GM10248 (cell line): ENCODE measurements around the gene CDH10.

Source experiments
- CTCF ChIA-PET: fragments of 300-600 bp; sonication (Branson Sonifier 250); formaldehyde crosslinking; extraction: SDS; loops from one replicate; lab custom pipeline; 2021; ENCODE audit warnings: antibody characterized with exemption; lab: Yijun Ruan, JAX
- POLR2A ChIA-PET: fragments of 350-650 bp; sonication (Branson Sonifier 250); formaldehyde crosslinking; extraction: SDS; loops from one replicate; lab custom pipeline; 2020; ENCODE audit warnings: antibody characterized with exemption; lab: Yijun Ruan, JAX
- DNase-seq: peaks from one replicate; pipeline ENCODE4 v3.0.0; 2012; ENCODE audit errors: extremely low spot score
- CTCF ChIP-seq: IDR thresholded peaks from 2 replicates; pipeline ENCODE4 v1.5.1; 2012; ENCODE audit warnings: mild to moderate bottlenecking, low read depth; ENCODE audit errors: extremely low read depth, missing control alignments, control extremely low read depth

CDH10 gene

GRCh38 chr5:24633715-24634325 lies 11.0 kb downstream of the CDH10 start:
- ChIA-PET POLR2A (no interaction called here), CTCF (interaction anchor here (1.1 kb wide), 1 partner anchor 16 kb away, joined by 3 read pairs; no protein-coding TSS in a partner anchor)
- peak; percentile 8 for DNase-seq
- peak; percentile 62 for TF ChIP-seq CTCF

GRCh38 chr5:24632353-24632752 lies 12.4 kb downstream of the CDH10 start:
- ChIA-PET CTCF (interaction anchor here (0.8 to 1.2 kb wide), 2 partner anchors 11 to 1850 kb away, joined by 3 read pairs; no protein-coding TSS in a partner anchor), POLR2A (no interaction called here)
- no peak for DNase-seq
- TF ChIP-seq CTCF: no peak

GRCh38 chr5:24630918-24631317 lies 13.9 kb downstream of the CDH10 start:
- TF ChIP-seq CTCF: no peak
- POLR2A ChIA-PET: no interaction called here
- CTCF ChIA-PET: no interaction called here
- no peak for DNase-seq

GRCh38 chr5:24629798-24630197 lies 15.0 kb downstream of the CDH10 start:
- DNase-seq: no peak
- ChIA-PET CTCF (no interaction called here), POLR2A (no interaction called here)
- no peak for TF ChIP-seq CTCF

GRCh38 chr5:24624872-24625271 lies 19.9 kb downstream of the CDH10 start:
- no peak for TF ChIP-seq CTCF
- ChIA-PET POLR2A (no interaction called here), CTCF (no interaction called here)
- no peak for DNase-seq

GRCh38 chr5:24623624-24624023 lies 21.2 kb downstream of the CDH10 start:
- POLR2A ChIA-PET: no interaction called here
- CTCF ChIA-PET: no interaction called here
- no peak for TF ChIP-seq CTCF
- no peak for DNase-seq

GRCh38 chr5:24623031-24623430 lies 21.7 kb downstream of the CDH10 start:
- TF ChIP-seq CTCF: no peak
- POLR2A ChIA-PET: no interaction called here
- CTCF ChIA-PET: no interaction called here
- no peak for DNase-seq
